Large intestine (tissue), 3 donors: ENCODE results near the gene SFI1. TPM values are rescaled to one million over a fixed set of nuclear protein-coding genes. Genes with fewer than 3 reads are reported as not detected.

Experiments used
- DNase-seq, 2 donors: peaks; one replicate each; pipeline versions ENCODE4 v3.0.0 to v3.0.0-alpha.2; 2013
- H3K27ac ChIP-seq: one replicate; pipeline ENCODE4 v1.5.1; 2013; ENCODE audit warnings: low read length
- H3K27me3 ChIP-seq: 2 replicates; pipeline ENCODE4 v1.6.1; 2013; ENCODE audit warnings: low read length; ENCODE audit not compliant: control insufficient read depth, insufficient read depth
- H3K36me3 ChIP-seq: 2 replicates; pipeline ENCODE4 v1.6.1; 2013; ENCODE audit warnings: low read length; ENCODE audit not compliant: control insufficient read depth, insufficient read depth
- H3K4me1 ChIP-seq: one replicate; pipeline ENCODE4 v1.6.1; 2013; ENCODE audit warnings: low read length; ENCODE audit not compliant: control insufficient read depth, insufficient read depth
- H3K4me3 ChIP-seq: one replicate; pipeline ENCODE4 v1.5.1; 2013; ENCODE audit warnings: low read length
- H3K9me3 ChIP-seq: one replicate; pipeline ENCODE4 v1.6.1; 2013; ENCODE audit warnings: mild to moderate bottlenecking, low read depth, low read length, moderate library complexity; ENCODE audit not compliant: control insufficient read depth
- WGBS: methylation state at CpG from one replicate; pipeline ENCODE4 v1.1.5; 2013; ENCODE audit warnings: low lambda C conversion rate; ENCODE audit not compliant: insufficient coverage; 5-methylcytosine and 5-hydroxymethylcytosine counted together
- polyA plus RNA-seq: library from polyadenylated mRNA; unstranded; fragments of 120-200 nt; gene quantifications from one replicate; pipeline ENCODE4 v1.2.1, GENCODE V29; 2013

SFI1 gene
- polyA plus RNA-seq, 1 donor = 83.1 TPM

DNA sequence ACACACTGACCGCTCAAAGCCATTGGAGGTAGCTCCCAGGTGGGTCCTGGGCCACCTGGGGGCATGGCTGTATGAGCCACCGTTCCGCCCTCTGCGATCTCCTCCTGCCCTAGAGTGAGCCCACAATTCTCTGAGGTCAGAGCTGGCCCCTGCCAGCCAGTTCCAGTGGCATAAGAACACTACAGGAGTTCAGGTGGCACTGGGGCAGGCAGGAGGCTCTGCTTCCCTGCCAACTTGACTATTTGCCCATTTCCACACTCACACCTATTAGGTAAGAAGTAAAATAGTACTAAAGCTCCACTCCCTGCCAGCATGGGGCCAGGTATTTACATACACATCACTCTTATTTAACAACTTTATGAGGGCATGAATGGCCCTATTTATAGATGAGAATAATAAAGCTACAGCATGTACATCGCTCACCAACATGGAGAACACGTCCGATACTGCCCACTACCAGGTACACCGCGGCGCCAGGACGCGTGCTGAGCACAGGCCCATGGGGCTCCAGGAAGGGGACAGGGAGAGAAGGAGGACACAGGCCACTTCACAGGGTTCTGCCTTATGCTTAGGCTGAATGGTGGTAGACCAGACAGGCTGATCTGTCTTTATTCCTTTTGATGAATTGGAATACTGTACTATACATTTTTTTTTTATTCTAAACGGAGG is 139.4 kb downstream of the SFI1 start:
- Histone ChIP-seq H3K36me3 (peaks cover 9% of the 10 kb centered on the region), H3K27ac (no peak overlapping the region), H3K27me3 (no peaks in the 10 kb centered on the region), H3K9me3 (no peaks in the 10 kb centered on the region), H3K4me3 (no peak overlapping the region), H3K4me1 (peaks cover 6% of the 10 kb centered on the region)
- no peak for DNase-seq
- no CpG with 5 or more reads among the region's 13 CpGs for WGBS

DNA sequence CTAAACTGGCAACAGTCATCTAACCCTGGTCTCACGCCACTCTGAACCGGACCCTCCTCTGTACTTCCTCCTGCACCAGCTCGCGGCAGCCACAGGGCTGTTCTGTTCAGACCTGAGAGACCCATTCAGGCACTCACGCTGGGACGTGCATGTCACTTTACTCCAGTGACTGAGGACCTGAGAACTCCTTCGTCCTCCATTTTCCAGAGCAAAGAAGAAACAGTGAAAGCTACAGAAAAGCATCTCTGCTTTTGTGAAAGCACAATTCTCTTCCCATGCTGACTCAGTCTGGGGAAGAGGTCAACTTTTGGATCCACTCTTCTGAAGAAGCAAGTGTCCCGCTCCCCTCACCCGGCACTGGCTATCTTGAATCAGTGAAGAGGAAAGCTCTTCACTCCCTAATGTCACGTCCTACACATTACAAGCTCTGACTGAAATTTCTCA is 141.1 kb downstream of the SFI1 start:
- no CpG with 5 or more reads among the region's 10 CpGs for WGBS
- Histone ChIP-seq H3K27ac (no peak overlapping the region), H3K9me3 (no peaks in the 10 kb centered on the region), H3K4me3 (no peak overlapping the region), H3K36me3 (peaks cover 17% of the 10 kb centered on the region), H3K27me3 (no peaks in the 10 kb centered on the region), H3K4me1 (no peaks in the 10 kb centered on the region)
- no peak for DNase-seq

- Histone ChIP-seq H3K4me1 (no peaks in the 10 kb centered on the region), H3K4me3 (no peak overlapping the region), H3K9me3 (no peaks in the 10 kb centered on the region), H3K27ac (no peak overlapping the region), H3K36me3 (peaks cover 17% of the 10 kb centered on the region), H3K27me3 (no peaks in the 10 kb centered on the region)
- WGBS = no CpG with 5 or more reads among the region's 15 CpGs
- DNase-seq = no peak
These were observed 141.7 kb downstream of the SFI1 start for GRCh38 chr22:31637891-31638618.

- Histone ChIP-seq H3K4me3 (no peak overlapping the region), H3K27me3 (no peaks in the 10 kb centered on the region), H3K9me3 (no peaks in the 10 kb centered on the region), H3K27ac (no peak overlapping the region), H3K4me1 (no peaks in the 10 kb centered on the region), H3K36me3 (peaks cover 17% of the 10 kb centered on the region)
- no peak for DNase-seq
- no CpG with 5 or more reads among the region's 4 CpGs for WGBS
These were observed 143.2 kb downstream of the SFI1 start for GRCh38 chr22:31639436-31640039.

DNA sequence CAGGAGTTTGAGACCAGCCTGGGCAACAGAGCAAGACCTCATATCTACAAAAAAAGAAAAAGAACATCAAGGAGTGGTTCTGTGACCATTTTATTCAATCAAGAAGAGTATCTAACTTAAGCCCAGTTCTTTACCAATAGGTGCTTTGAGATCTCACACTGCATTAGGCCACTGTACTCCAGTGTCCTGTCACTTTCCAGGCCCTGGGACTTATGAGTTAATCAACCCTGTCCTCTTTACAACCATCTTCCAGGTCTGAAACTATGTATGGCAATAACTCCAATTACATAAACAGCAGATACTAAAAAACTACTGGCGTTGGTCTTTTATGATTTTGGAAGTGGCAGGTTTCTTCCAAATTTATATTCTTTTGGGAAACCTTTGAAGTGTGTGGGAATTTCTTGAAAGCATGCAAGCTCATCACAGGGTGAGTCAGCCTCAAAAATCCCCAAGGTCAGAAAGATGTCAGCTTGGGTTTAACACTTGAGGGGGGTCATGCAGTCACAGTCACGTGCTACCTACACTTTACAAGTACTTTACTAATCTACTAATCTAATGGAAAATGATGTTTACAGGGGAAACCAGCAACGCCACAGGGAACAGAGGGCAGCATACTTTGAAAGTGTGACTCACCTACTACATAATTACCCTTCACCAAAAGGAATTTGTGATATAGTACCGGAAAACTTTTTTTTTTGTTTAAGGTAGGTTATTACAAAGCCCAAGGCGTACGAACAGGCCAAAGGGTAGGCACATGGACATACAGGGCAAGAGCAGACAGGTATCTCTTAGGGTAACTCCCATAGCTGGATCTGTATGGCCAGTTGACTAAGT is 150.1 kb downstream of the SFI1 start:
- peaks cover 41% of the 10 kb centered on the region for H3K36me3 ChIP-seq
- peaks cover 16% of the 10 kb centered on the region for H3K4me1 ChIP-seq
- H3K27me3 ChIP-seq = no peaks in the 10 kb centered on the region
- no peaks in the 10 kb centered on the region for H3K9me3 ChIP-seq
- H3K27ac ChIP-seq = peak overlapping the region; percentile 80
- peak; percentile 81 to 89 for DNase-seq
- WGBS = no CpG with 5 or more reads among the region's 6 CpGs
- no peak overlapping the region for H3K4me3 ChIP-seq

DNA sequence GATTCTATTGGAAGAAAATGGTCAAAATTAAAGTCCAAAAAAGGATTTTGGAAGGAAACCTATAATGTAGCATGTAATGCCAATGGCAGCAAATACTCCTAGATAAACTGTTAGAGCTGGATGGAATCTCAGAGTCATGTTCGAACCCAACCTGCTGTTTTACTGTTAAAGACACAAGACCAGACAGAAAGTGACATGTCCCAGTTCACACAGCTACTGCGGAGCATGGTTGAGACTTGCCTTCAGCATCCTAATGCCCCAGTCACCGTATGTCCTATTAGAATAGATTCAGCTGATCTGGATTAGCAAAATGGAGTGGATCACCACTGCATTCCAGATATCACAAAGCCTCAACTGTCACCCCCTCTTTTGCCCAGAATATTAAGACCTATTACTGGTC is 150.7 kb downstream of the SFI1 start:
- no peaks in the 10 kb centered on the region for H3K9me3 ChIP-seq
- WGBS = no CpG with 5 or more reads among the region's 3 CpGs
- no peak overlapping the region for H3K4me3 ChIP-seq
- no peaks in the 10 kb centered on the region for H3K27me3 ChIP-seq
- DNase-seq = no peak
- H3K36me3 ChIP-seq = peaks cover 38% of the 10 kb centered on the region
- peaks cover 16% of the 10 kb centered on the region for H3K4me1 ChIP-seq
- H3K27ac ChIP-seq = peak overlapping the region; percentile 80

DNA sequence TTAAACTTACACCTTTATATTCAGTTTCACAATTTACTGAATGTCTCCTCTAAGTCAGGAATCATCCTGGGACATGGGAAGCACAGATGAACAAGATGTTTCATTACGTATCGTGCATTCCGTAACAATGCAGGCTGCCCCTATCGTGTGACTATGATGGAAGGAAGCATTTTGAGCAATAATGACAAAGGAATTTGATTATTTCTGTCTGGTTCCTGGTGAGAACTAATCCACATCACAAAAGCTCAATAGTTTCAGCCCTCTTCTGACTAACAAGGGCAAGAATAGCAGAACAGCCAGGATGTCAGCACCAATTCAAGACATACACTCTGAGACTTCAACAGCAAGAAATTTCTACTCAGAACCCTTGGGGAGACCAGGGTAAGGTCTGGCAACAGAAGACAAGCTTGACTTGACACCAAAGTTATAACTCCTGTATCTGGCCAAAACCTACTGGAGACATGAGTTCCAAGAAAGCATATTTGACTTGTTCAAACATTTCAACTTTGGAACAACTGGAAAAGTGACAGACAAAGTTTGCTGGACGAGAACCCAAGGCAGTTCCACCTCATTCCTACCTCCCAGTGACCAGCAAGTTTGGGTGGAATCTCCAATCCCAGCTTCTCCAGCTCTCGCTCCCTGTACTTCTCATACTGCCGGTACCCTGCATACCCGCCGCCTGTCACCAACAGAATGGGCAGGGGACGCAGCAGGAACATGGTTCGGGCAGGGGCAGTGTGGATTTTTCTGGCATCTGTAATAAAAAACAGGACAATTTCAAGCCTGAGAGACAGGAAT is 151.4 kb downstream of the SFI1 start:
- no peaks in the 10 kb centered on the region for H3K27me3 ChIP-seq
- DNase-seq = no peak
- WGBS = 90% methylated on average over 2 of the region's 11 CpGs
- H3K4me3 ChIP-seq = no peak overlapping the region
- H3K9me3 ChIP-seq = no peaks in the 10 kb centered on the region
- peaks cover 16% of the 10 kb centered on the region for H3K4me1 ChIP-seq
- peaks cover 38% of the 10 kb centered on the region for H3K36me3 ChIP-seq
- no peak overlapping the region for H3K27ac ChIP-seq

GRCh38 chr22:31650391-31650790 is 154.1 kb downstream of the SFI1 start:
- Histone ChIP-seq H3K9me3 (no peaks in the 10 kb centered on the region), H3K36me3 (peaks cover 31% of the 10 kb centered on the region), H3K4me1 (peaks cover 16% of the 10 kb centered on the region), H3K27ac (no peak overlapping the region), H3K4me3 (no peak overlapping the region), H3K27me3 (no peaks in the 10 kb centered on the region)
- no CpG with 5 or more reads among the region's 6 CpGs for WGBS
- no peak for DNase-seq

GRCh38 chr22:31651664-31652063 is 155.3 kb downstream of the SFI1 start:
- DNase-seq = no peak
- H3K4me1 ChIP-seq = peaks cover 10% of the 10 kb centered on the region
- no peak overlapping the region for H3K4me3 ChIP-seq
- no peak overlapping the region for H3K27ac ChIP-seq
- H3K27me3 ChIP-seq = no peaks in the 10 kb centered on the region
- H3K9me3 ChIP-seq = no peaks in the 10 kb centered on the region
- H3K36me3 ChIP-seq = peaks cover 26% of the 10 kb centered on the region
- WGBS = no CpG with 5 or more reads among the region's 4 CpGs
